Mammary epithelial cell (primary cell): Measurements from ENCODE around the gene TCP11.

ENCODE experiments used
- CTCF ChIP-seq, 2 donors: IDR thresholded peaks in 1 of 2; conservative IDR thresholded peaks in 1 of 2; 2 replicates each; pipeline ENCODE4 v1.5.1; 2011 to 2012; ENCODE audit warnings: inconsistent platforms in 2 of 2, low read length in 2 of 2, mild to moderate bottlenecking in 2 of 2, control low read depth in 1 of 2, low read depth in 1 of 2; ENCODE audit not compliant: insufficient read depth in 1 of 2; ENCODE audit errors: extremely low read depth in 1 of 2
- EZH2 ChIP-seq: IDR thresholded peaks from 2 replicates; pipeline ENCODE4 v1.6.1; 2012; ENCODE audit warnings: low read length, inconsistent platforms, borderline replicate concordance

DNA sequence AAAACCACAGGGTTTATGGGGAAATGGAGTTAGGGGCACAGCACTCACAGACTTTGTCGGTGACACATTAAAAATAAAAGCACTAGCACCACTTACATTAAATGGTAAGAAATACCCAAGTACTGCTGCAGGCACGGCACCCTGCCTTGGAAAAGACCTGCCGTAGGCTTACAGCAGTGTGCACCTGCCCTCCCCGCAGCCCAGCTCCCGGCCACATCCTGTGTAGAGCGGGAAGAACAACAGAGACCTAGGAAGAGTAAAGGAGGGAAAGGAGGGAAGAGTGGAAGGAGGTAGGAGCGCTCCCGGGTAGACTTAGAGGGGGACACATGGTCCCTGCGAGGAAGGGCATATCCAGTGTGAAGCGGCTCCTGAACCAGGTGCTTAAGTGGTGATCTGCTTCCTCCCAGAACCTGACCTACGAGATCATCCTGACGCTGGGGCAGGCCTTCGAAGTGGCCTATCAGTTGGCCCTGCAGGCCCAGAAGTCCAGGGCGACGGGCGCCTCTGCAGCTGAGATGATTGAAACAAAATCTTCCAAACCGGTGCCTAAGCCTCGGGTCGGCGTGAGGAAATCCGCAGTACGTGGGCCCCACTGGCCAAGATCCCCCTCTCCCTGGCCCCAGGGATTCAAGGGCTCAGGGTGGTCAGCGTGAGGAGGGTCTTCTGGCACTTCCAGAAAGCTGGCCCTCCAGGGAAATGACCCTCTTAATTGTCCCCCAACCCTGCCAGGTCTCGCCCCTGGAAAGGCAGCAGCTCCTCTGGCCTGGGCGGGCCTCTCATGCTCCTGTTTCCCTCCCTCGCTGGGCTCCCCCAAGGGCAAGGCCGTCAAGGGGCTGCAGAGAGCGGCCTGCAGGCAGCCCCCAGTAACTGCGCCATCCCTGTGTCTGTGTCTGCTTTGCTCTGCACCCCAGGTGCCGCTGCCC is 55.5 kb downstream of the TCP11 start:
- no peak for TF ChIP-seq CTCF (conservative IDR thresholded peaks at IDR 0.05 in 1 of 2, IDR thresholded peaks at IDR 0.05 in 1 of 2; ENCODE audit: extremely low read depth in 1 of 2, insufficient read depth in 1 of 2, low read depth in 1 of 2, low read length in 2 of 2)
- TF ChIP-seq EZH2: no peak
